GM15510 (cell line): Measurements from ENCODE around the gene RAB22A.

Experiments used
- POLR2A ChIP-seq: IDR thresholded peaks from 3 replicates; pipeline ENCODE4 v1.6.1; 2011; ENCODE audit warnings: borderline replicate concordance; ENCODE audit not compliant: insufficient read length; ENCODE audit errors: extremely low read depth

The RAB22A gene

GRCh38 chr20:58289143-58289542 lies 20.4 kb upstream of the RAB22A start:
- TF ChIP-seq POLR2A = no peak

GRCh38 chr20:58293453-58293852 lies 16.1 kb upstream of the RAB22A start:
- no peak for TF ChIP-seq POLR2A

GRCh38 chr20:58294497-58295455 lies 14.7 kb upstream of the RAB22A start:
- TF ChIP-seq POLR2A = no peak

- TF ChIP-seq POLR2A = no peak
Observed at GRCh38 chr20:58296051-58296837, 13.3 kb upstream of the RAB22A start.

GRCh38 chr20:58297394-58297793 lies 12.1 kb upstream of the RAB22A start:
- no peak for TF ChIP-seq POLR2A

GRCh38 chr20:58300321-58300720 lies 9.2 kb upstream of the RAB22A start:
- no peak for TF ChIP-seq POLR2A

GRCh38 chr20:58303547-58303946 lies 6.0 kb upstream of the RAB22A start:
- TF ChIP-seq POLR2A = no peak

- TF ChIP-seq POLR2A = no peak
Observed at GRCh38 chr20:58305061-58305460, 4.5 kb upstream of the RAB22A start.

GRCh38 chr20:58306421-58307261 lies 2.9 kb upstream of the RAB22A start:
- TF ChIP-seq POLR2A = no peak

GRCh38 chr20:58307270-58307669 lies 2.2 kb upstream of the RAB22A start:
- TF ChIP-seq POLR2A = no peak

- no peak for TF ChIP-seq POLR2A
Observed at GRCh38 chr20:58308290-58308679, 1.2 kb upstream of the RAB22A start.

GRCh38 chr20:58308680-58309527 lies 611 bp upstream of the RAB22A start:
- TF ChIP-seq POLR2A = no peak

- no peak for TF ChIP-seq POLR2A
Observed at GRCh38 chr20:58310291-58310782, 822 bp downstream of the RAB22A start.

GRCh38 chr20:58312836-58313235 lies 3.3 kb downstream of the RAB22A start:
- TF ChIP-seq POLR2A = no peak
